IMR-90 (cell line): Measurements from ENCODE around the gene ADM5. TPM values are rescaled to one million over a fixed set of nuclear protein-coding genes. Genes with fewer than 3 reads are reported as not detected.

Experiments used
- ATAC-seq: fragments of 200-7000 bp; cut with Tn5 transposase; 2 replicates; pipeline ENCODE4 v1.9.1; 2020; ENCODE audit warnings: low read depth, mild to moderate bottlenecking, moderate library complexity
- BruUV-seq: library from RNA; stranded (reverse); fragments of 400-500 nt; replicated peaks from 2 replicates; lab custom pipeline; 2021; lab: Mats Ljungman, UMichigan
- CTCF ChIA-PET: fragments of 300-600 bp; formaldehyde crosslinking; extraction: SDS; loops from one replicate; lab custom pipeline; 2021; ENCODE audit warnings: antibody characterized with exemption; lab: Yijun Ruan, JAX
- POLR2A ChIA-PET: fragments of 300-600 bp; sonication (Branson Sonifier 250); formaldehyde crosslinking; loops from one replicate; lab custom pipeline; 2022; ENCODE audit warnings: antibody characterized with exemption; ENCODE audit not compliant: unreplicated experiment; lab: Charles Lee
- DNase-seq: peaks from one replicate; pipeline ENCODE4 v3.0.0; 2013
- H2AFZ ChIP-seq: replicated peaks from 2 replicates; pipeline ENCODE3; 2013; ENCODE audit warnings: low read length, mild to moderate bottlenecking; ENCODE audit not compliant: poor library complexity
- H2AK5ac ChIP-seq: 2 replicates; pipeline ENCODE4 v1.6.1; 2013; ENCODE audit warnings: low read depth, low read length, inconsistent platforms
- H2AK9ac ChIP-seq: replicated peaks from 2 replicates; pipeline ENCODE3; 2013; ENCODE audit warnings: mild to moderate bottlenecking, low read depth, low read length, moderate library complexity; ENCODE audit not compliant: poor library complexity
- H2BK120ac ChIP-seq: 2 replicates; pipeline ENCODE4 v1.6.1; 2013; ENCODE audit warnings: low read depth, low read length, inconsistent platforms
- H2BK15ac ChIP-seq: 3 replicates; pipeline ENCODE4 v1.6.1; 2013; ENCODE audit warnings: low read depth, low read length, inconsistent platforms
- H2BK20ac ChIP-seq: 2 replicates; pipeline ENCODE4 v1.6.1; 2013; ENCODE audit warnings: low read depth, mild to moderate bottlenecking, inconsistent platforms, low read length, moderate library complexity
- H2BK5ac ChIP-seq: 2 replicates; pipeline ENCODE4 v1.6.1; 2013; ENCODE audit warnings: mild to moderate bottlenecking, low read depth, low read length, inconsistent platforms; ENCODE audit not compliant: poor library complexity, severe bottlenecking
- H3K14ac ChIP-seq: replicated peaks from 2 replicates; pipeline ENCODE4 v1.6.1; 2013; ENCODE audit warnings: low read depth, low read length, inconsistent platforms
- H3K18ac ChIP-seq: 2 replicates; pipeline ENCODE4 v1.6.1; 2013; ENCODE audit warnings: low read depth, low read length, control low read depth
- H3K23ac ChIP-seq: 2 replicates; pipeline ENCODE4 v1.6.1; 2013; ENCODE audit warnings: low read depth, low read length, inconsistent platforms
- H3K27ac ChIP-seq: 2 replicates; pipeline ENCODE4 v1.5.1; 2013; ENCODE audit warnings: mild to moderate bottlenecking, control low read depth, low read length; ENCODE audit not compliant: insufficient read depth
- H3K27me3 ChIP-seq: 2 replicates; pipeline ENCODE4 v1.6.1; 2013; ENCODE audit warnings: low read length; ENCODE audit not compliant: control insufficient read depth, insufficient read depth
- H3K36me3 ChIP-seq: 2 replicates; pipeline ENCODE4 v1.6.1; 2013; ENCODE audit warnings: low read length, mixed read lengths; ENCODE audit not compliant: control insufficient read depth, insufficient read depth
- H3K4ac ChIP-seq: 2 replicates; pipeline ENCODE4 v1.6.1; 2013; ENCODE audit warnings: low read depth, low read length, inconsistent platforms
- H3K4me1 ChIP-seq: 2 replicates; pipeline ENCODE4 v1.6.1; 2013; ENCODE audit warnings: low read length, mixed read lengths; ENCODE audit not compliant: control insufficient read depth, insufficient read depth
- H3K4me2 ChIP-seq: 2 replicates; pipeline ENCODE4 v1.6.1; 2013; ENCODE audit warnings: low read depth, mild to moderate bottlenecking, control low read depth, low read length, moderate library complexity
- H3K4me3 ChIP-seq: 2 replicates; pipeline ENCODE4 v1.5.1; 2013; ENCODE audit warnings: low read depth, mild to moderate bottlenecking, control low read depth, low read length, moderate library complexity; ENCODE audit not compliant: insufficient read depth
- H3K56ac ChIP-seq: 2 replicates; pipeline ENCODE4 v1.6.1; 2013; ENCODE audit warnings: low read length, inconsistent platforms; ENCODE audit not compliant: insufficient read depth; ENCODE audit errors: extremely low read depth
- H3K79me1 ChIP-seq, 2 experiments: 2 replicates each; pipeline ENCODE4 v1.6.1; 2013; ENCODE audit warnings: low read length in 2 of 2, inconsistent platforms in 1 of 2, low read depth in 1 of 2
- H3K9ac ChIP-seq: 2 replicates; pipeline ENCODE4 v1.6.1; 2013; ENCODE audit warnings: low read depth, low read length, control low read depth
- H3K9me1 ChIP-seq: 2 replicates; pipeline ENCODE4 v1.6.1; 2013; ENCODE audit warnings: low read length, inconsistent platforms; ENCODE audit not compliant: insufficient read depth
- H3K9me3 ChIP-seq: 2 replicates; pipeline ENCODE4 v1.6.1; 2013; ENCODE audit warnings: low read length; ENCODE audit not compliant: control insufficient read depth, insufficient read depth
- H4K20me1 ChIP-seq: 2 replicates; pipeline ENCODE4 v1.6.1; 2013; ENCODE audit warnings: low read length, inconsistent platforms; ENCODE audit not compliant: insufficient read depth
- H4K5ac ChIP-seq: 2 replicates; pipeline ENCODE4 v1.6.1; 2013; ENCODE audit warnings: mild to moderate bottlenecking, low read depth, low read length, control low read depth
- H4K8ac ChIP-seq, 2 experiments: 2 replicates each; pipeline ENCODE4 v1.6.1; 2013; ENCODE audit warnings: low read depth in 2 of 2, low read length in 2 of 2, control low read depth in 1 of 2, inconsistent platforms in 1 of 2
- H4K91ac ChIP-seq: 2 replicates; pipeline ENCODE4 v1.6.1; 2013; ENCODE audit warnings: low read depth, low read length, inconsistent platforms; ENCODE audit not compliant: insufficient read depth
- BHLHE40 ChIP-seq: fragments of 150-350 bp; IDR thresholded peaks from 2 replicates; pipeline ENCODE4 v1.6.1; 2016; ENCODE audit warnings: mild to moderate bottlenecking, low read depth, low read length
- CEBPB ChIP-seq: IDR thresholded peaks from 2 replicates; pipeline ENCODE4 v1.6.1; 2012; ENCODE audit warnings: low read depth, low read length, improper control_type of control experiment
- CHD1 ChIP-seq: IDR thresholded peaks from 2 replicates; pipeline ENCODE4 v1.6.1; 2012; ENCODE audit warnings: low read depth, low read length, improper control_type of control experiment
- CTCF ChIP-seq: conservative IDR thresholded peaks from 2 replicates; pipeline ENCODE4 v1.5.1; 2012; ENCODE audit warnings: mild to moderate bottlenecking, low read depth, low read length, improper control_type of control experiment
- ELK1 ChIP-seq: fragments of 150-350 bp; IDR thresholded peaks from 2 replicates; pipeline ENCODE4 v1.6.1; 2016; ENCODE audit warnings: low read depth, mild to moderate bottlenecking, low read length, moderate library complexity, borderline replicate concordance
- FOS ChIP-seq: fragments of 150-350 bp; IDR thresholded peaks from 2 replicates; pipeline ENCODE4 v1.6.1; 2016; ENCODE audit warnings: low read depth, low read length
- MAFK ChIP-seq: IDR thresholded peaks from 2 replicates; pipeline ENCODE4 v1.6.1; 2012; ENCODE audit warnings: low read depth, low read length, improper control_type of control experiment
- MAZ ChIP-seq: IDR thresholded peaks from 2 replicates; pipeline ENCODE4 v1.6.1; 2012; ENCODE audit warnings: low read depth, mild to moderate bottlenecking, low read length, improper control_type of control experiment, moderate library complexity, borderline replicate concordance
- NFE2L2 ChIP-seq: fragments of 150-350 bp; IDR thresholded peaks from 2 replicates; pipeline ENCODE4 v1.6.1; 2016; ENCODE audit warnings: low read depth, mild to moderate bottlenecking, low read length
- POLR2A ChIP-seq: IDR thresholded peaks from 2 replicates; pipeline ENCODE4 v1.6.1; 2012; ENCODE audit warnings: mild to moderate bottlenecking, low read depth, low read length
- RAD21 ChIP-seq: IDR thresholded peaks from 2 replicates; pipeline ENCODE4 v1.6.1; 2012; ENCODE audit warnings: low read length, improper control_type of control experiment
- RCOR1 ChIP-seq: IDR thresholded peaks from 2 replicates; pipeline ENCODE4 v1.6.1; 2012; ENCODE audit warnings: mild to moderate bottlenecking, low read length, improper control_type of control experiment; ENCODE audit not compliant: insufficient replicate concordance
- RFX5 ChIP-seq: IDR thresholded peaks from 2 replicates; pipeline ENCODE4 v1.8.0; 2012; ENCODE audit warnings: low read depth, mild to moderate bottlenecking, low read length, moderate library complexity
- SMC3 ChIP-seq: fragments of 150-350 bp; IDR thresholded peaks from 2 replicates; pipeline ENCODE4 v1.6.1; 2016; ENCODE audit warnings: low read depth, mild to moderate bottlenecking, antibody characterized with exemption, low read length, moderate library complexity
- USF2 ChIP-seq: fragments of 150-350 bp; IDR thresholded peaks from 2 replicates; pipeline ENCODE4 v1.6.1; 2017; ENCODE audit warnings: mild to moderate bottlenecking, antibody characterized with exemption, low read length, low read depth
- WGBS, 2 experiments: methylation state at CpG; one replicate each; pipeline versions ENCODE4 v1.1.5 to v1.1.7; 2013; ENCODE audit warnings: missing lambda C conversion rate in 2 of 2; ENCODE audit not compliant: insufficient read length in 1 of 2; ENCODE audit errors: extremely low coverage in 2 of 2; 5-methylcytosine and 5-hydroxymethylcytosine counted together
- dilution Hi-C: fragments of 300-500 bp; cut with HindIII; formaldehyde crosslinking; loops from one replicate; pipeline ENCODE4 v1.14.3; 2018; ENCODE audit warnings: low sequenced_read_pairs; ENCODE audit not compliant: unreplicated experiment
- in situ Hi-C: fragments of 300-500 bp; cut with MboI; formaldehyde crosslinking; loops from 3 replicates; pipeline ENCODE4 v1.14.3; 2019; ENCODE audit warnings: low sequenced_read_pairs, inconsistent platforms, mixed read lengths
- intact Hi-C: fragments of 100-400 bp; cut with micrococcal nuclease; formaldehyde crosslinking; loops from 2 replicates; pipeline ENCODE4 v1.10.0; 2022
- polyA plus RNA-seq, 3 experiments: library from polyadenylated mRNA; depleted of rRNA; stranded (reverse); fragments of >200 nt; gene quantifications; 2 replicates each; pipeline ENCODE4 v1.2.3, GENCODE V29; 2012; ENCODE audit warnings: low replicate concordance in 1 of 3
- total RNA-seq: library from RNA; depleted of rRNA; stranded (reverse); fragments of >200 nt; gene quantifications from 2 replicates; pipeline ENCODE4 v1.2.3, GENCODE V29; 2012

Gene ADM5
- total and polyA plus RNA-seq, 2 of the 4 experiments (the other 2 are of a cell fraction): 0.18 to 0.99 TPM

GRCh38 chr19:49701271-49701786, 11.9 kb downstream of the ADM5 start:
- in situ Hi-C loops: no loop called here
- no peaks in the 10 kb centered on the region for H4K20me1 ChIP-seq
- intact Hi-C loops: no loop called here
- H3K9me1 ChIP-seq: 0 out of 2 replicates have a peak, but pooled peaks cover 3% of the 10 kb centered on the region
- BruUV-seq: no TSS peak
- no peak for ATAC-seq
- CTCF ChIA-PET: no interaction called here
- no peak overlapping the region for H4K8ac ChIP-seq
- H4K91ac ChIP-seq: no peak overlapping the region
- H3K36me3 ChIP-seq: peaks cover 32% of the 10 kb centered on the region
- no peak overlapping the region for H2BK5ac ChIP-seq
- H2AK5ac ChIP-seq: no peak overlapping the region
- H3K9ac ChIP-seq: no peak overlapping the region
- no peak overlapping the region for H3K4me2 ChIP-seq
- H2BK20ac ChIP-seq: no peak overlapping the region
- H2AK9ac ChIP-seq: no peak overlapping the region
- H3K56ac ChIP-seq: no peak overlapping the region
- WGBS, 2 experiments: 66% methylated on average over 21 of the region's 40 CpGs; no CpG with 5 or more reads in 1 of the 2 experiments
- dilution Hi-C loops: no loop called here
- H3K27ac ChIP-seq: no peak overlapping the region
- DNase-seq: no peak
- no peaks in the 10 kb centered on the region for H3K27me3 ChIP-seq
- POLR2A ChIA-PET: no interaction called here
- no peak overlapping the region for H3K23ac ChIP-seq
- no peak overlapping the region for H3K4me3 ChIP-seq
- no peak overlapping the region for H3K4ac ChIP-seq
- H3K18ac ChIP-seq: no peak overlapping the region
- no peak overlapping the region for H2BK120ac ChIP-seq
- H2BK15ac ChIP-seq: no peak overlapping the region
- H3K14ac ChIP-seq: no peak overlapping the region
- no peaks in the 10 kb centered on the region for H3K4me1 ChIP-seq
- H2AFZ ChIP-seq: no peak overlapping the region
- H3K79me1 ChIP-seq: no peaks in the 10 kb centered on the region
- no peak overlapping the region for H4K5ac ChIP-seq
- TF ChIP-seq BHLHE40: no peak
- no peak for TF ChIP-seq RFX5
- no peak for TF ChIP-seq MAFK
- no peak for TF ChIP-seq USF2
- no peak for TF ChIP-seq ELK1
- no peak for TF ChIP-seq CHD1
- no peak for TF ChIP-seq POLR2A
- TF ChIP-seq MAZ: no peak
- TF ChIP-seq NFE2L2: no peak
- TF ChIP-seq CTCF: no peak
- TF ChIP-seq SMC3: no peak
- TF ChIP-seq CEBPB: no peak
- no peak for TF ChIP-seq RCOR1
- TF ChIP-seq FOS: no peak
- no peak for TF ChIP-seq RAD21
- H3K9me3 ChIP-seq: no peaks in the 10 kb centered on the region
